Activated naive CD4-positive, alpha-beta T cell treated with anti-CD3 and anti-CD28 coated beads, Interleukin-2, amount 10 ng/mL, durations not matched to agents 5 hours and 36 hours (primary cell): ENCODE data around the gene APOBEC3B. TPM values are rescaled to one million over a fixed set of nuclear protein-coding genes. Genes with fewer than 3 reads are reported as not detected.

Experiments used
- total RNA-seq, 2 experiments: library from RNA; stranded (reverse); gene quantifications; one replicate each; pipeline ENCODE4 v1.2.3, GENCODE V29; 2021

Gene APOBEC3B
- total RNA-seq: 10 to 100 TPM; 10.1 to 12.1 TPM

GRCh38 chr22:38981992-38982927, at the start of gene APOBEC3B:
Gene APOBEC3B (plus strand): TSS chr22:38982347. CDS start chr22:38982454, 107 bp downstream.

GRCh38 chr22:38957046-38957770, 24.9 kb upstream of the APOBEC3B start, which contains the start of gene APOBEC3A:
Gene APOBEC3A (plus strand): TSS chr22:38957609. CDS start chr22:38957692, 83 bp downstream.

GRCh38 chr22:39013942-39014722, 32.0 kb downstream of the APOBEC3B start, which contains the start of gene APOBEC3C:
Gene APOBEC3C (plus strand): TSS chr22:39014257. CDS start chr22:39014363, 106 bp downstream.

GRCh38 chr22:39040538-39041296, 58.6 kb downstream of the APOBEC3B start, which contains the start of gene APOBEC3F:
Gene APOBEC3F (plus strand): TSS chr22:39040864. CDS start chr22:39040961, 97 bp downstream.

Other genes with a start within 250 kb of the APOBEC3B start
- gene SUN2, start 226.3 kb upstream of the APOBEC3B start, total RNA-seq: 100 to 1,000 TPM; 582 to 593 TPM
- 1 to 10 TPM; 8.2 to 8.5 TPM for gene DNAL4, start 188.2 kb upstream of the APOBEC3B start, total RNA-seq
- gene NPTXR, start 138.3 kb upstream of the APOBEC3B start, total RNA-seq: 1 to 10 TPM; 1.4 to 1.6 TPM
- 10 to 100 TPM; 55.7 to 57.8 TPM for gene CBX6, start 110.1 kb upstream of the APOBEC3B start, total RNA-seq
- gene APOBEC3A, start 24.7 kb upstream of the APOBEC3B start, total RNA-seq: not detected
- 100 to 1,000 TPM in 1 of 2 experiments, 10 to 100 TPM in 1; 99.8 to 104 TPM for gene APOBEC3C, start 31.9 kb downstream of the APOBEC3B start, total RNA-seq
- 10 to 100 TPM; 37.9 to 39.2 TPM for gene APOBEC3D, start 38.8 kb downstream of the APOBEC3B start, total RNA-seq
- 10 to 100 TPM; 23.8 to 26.5 TPM for gene APOBEC3F, start 58.5 kb downstream of the APOBEC3B start, total RNA-seq
- gene APOBEC3G, start 94.9 kb downstream of the APOBEC3B start, total RNA-seq: 10 to 100 TPM; 71.0 to 73.3 TPM
- 10 to 100 TPM; 42.5 to 45.7 TPM for gene APOBEC3H, start 114.9 kb downstream of the APOBEC3B start, total RNA-seq
- gene CBX7, start 170.3 kb downstream of the APOBEC3B start, total RNA-seq: 10 to 100 TPM; 18.0 to 18.3 TPM